Measurements from ENCODE around the gene CALM3.

The CALM3 gene

DNA sequence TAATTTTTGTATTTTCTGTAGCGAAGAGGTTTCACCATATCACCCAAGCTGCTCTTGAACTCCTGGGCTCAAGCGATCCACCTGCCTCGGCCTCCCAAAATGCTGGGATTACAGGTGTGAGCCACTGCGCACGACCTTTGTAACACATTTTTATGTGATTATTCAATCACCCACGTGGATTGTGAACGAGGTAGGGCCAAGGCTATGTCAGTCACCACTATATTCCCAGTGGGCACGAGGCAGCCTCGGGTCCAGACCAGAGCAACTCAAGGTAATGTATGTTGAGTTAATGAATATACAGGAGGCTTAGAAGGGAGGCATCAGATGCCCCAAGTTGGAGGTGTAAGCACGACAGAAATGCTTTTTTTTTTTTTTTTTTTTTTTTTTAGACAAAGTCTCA is 14.8 kb downstream of the CALM3 start:
- peak overlapping the region; percentile 6; the same call in 1 of the 2 replicates for H3K4me2 ChIP-seq (ENCODE audit: insufficient read depth, low read length)
- H3K79me2 ChIP-seq (ENCODE audit: insufficient read depth, low read length) = no peaks in the 10 kb centered on the region
- peaks cover 50% of the 10 kb centered on the region for H3K4me1 ChIP-seq (ENCODE audit: insufficient read depth, low read length)
- no peak overlapping the region for H2AFZ ChIP-seq (ENCODE audit: low read depth, low read length)
- ATAC-seq (ENCODE audit: insufficient read depth, low read depth) = no peak
- no peaks in the 10 kb centered on the region for H3K27me3 ChIP-seq (ENCODE audit: insufficient read depth, low read length, poor library complexity)
- H3K36me3 ChIP-seq (ENCODE audit: insufficient read depth, low read length) = no peaks in the 10 kb centered on the region
- H3K9ac ChIP-seq (ENCODE audit: low read depth, low read length) = no peak overlapping the region
- no peak for DNase-seq
- no peaks in the 10 kb centered on the region for H3K9me3 ChIP-seq (ENCODE audit: insufficient read depth, low read length, severe bottlenecking)
- no peaks in the 10 kb centered on the region; the same call in 1 of the 2 replicates for H4K20me1 ChIP-seq (ENCODE audit: insufficient read depth, low read length)
- H3K27ac ChIP-seq (ENCODE audit: low read length) = 0 out of 2 replicates have a peak overlapping the region, but pooled peaks have one; percentile 3
- no peak for TF ChIP-seq EZH2 (IDR thresholded peaks at IDR 0.05; ENCODE audit: borderline replicate concordance, low read depth, low read length, severe bottlenecking)
- TF ChIP-seq, protein P1, sequence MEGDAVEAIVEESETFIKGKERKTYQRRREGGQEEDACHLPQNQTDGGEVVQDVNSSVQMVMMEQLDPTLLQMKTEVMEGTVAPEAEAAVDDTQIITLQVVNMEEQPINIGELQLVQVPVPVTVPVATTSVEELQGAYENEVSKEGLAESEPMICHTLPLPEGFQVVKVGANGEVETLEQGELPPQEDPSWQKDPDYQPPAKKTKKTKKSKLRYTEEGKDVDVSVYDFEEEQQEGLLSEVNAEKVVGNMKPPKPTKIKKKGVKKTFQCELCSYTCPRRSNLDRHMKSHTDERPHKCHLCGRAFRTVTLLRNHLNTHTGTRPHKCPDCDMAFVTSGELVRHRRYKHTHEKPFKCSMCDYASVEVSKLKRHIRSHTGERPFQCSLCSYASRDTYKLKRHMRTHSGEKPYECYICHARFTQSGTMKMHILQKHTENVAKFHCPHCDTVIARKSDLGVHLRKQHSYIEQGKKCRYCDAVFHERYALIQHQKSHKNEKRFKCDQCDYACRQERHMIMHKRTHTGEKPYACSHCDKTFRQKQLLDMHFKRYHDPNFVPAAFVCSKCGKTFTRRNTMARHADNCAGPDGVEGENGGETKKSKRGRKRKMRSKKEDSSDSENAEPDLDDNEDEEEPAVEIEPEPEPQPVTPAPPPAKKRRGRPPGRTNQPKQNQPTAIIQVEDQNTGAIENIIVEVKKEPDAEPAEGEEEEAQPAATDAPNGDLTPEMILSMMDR (IDR thresholded peaks at IDR 0.05; ENCODE audit: borderline replicate concordance, extremely low read depth, low read length, poor library complexity, severe bottlenecking) = no peak
- H3K4me3 ChIP-seq (ENCODE audit: low read depth in 1 of 2, low read length in 2 of 2) = no peak overlapping the region

DNA sequence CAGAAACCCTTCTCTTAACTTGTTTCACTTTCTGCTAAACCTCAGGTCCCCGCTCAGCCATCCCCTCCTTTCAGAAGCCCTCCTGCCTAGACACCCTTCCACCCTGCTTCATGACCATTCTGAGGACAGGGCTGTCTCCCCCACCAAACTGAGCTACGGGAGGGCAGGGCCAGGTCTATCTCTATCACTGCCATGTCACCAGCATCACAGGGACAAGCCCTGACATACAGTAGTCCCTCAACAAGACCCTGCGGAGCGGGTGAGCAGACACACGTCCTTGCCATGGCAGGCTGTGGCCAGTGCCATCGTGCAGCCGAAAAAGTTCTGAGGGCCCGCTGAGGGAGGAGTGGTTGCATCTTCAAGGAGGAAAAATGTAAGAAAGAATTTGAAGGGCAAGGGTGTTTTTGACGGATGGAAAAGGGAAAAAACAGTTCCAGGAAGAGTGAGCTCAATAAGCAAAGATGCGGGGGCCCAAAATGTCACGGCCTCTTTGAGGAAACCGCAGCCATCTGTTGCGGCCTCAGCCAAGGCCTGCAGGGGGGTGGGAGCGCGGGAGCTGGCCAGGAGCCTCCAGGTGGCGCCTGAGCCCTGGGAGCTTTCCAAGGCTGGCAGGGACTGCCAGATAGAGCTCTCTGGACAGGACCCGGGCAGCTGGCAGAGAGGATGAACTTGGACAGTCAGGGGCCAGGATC is 15.6 kb downstream of the CALM3 start:
- Histone ChIP-seq H3K27me3 (ENCODE audit: insufficient read depth, low read length, poor library complexity) (no peaks in the 10 kb centered on the region), H3K4me2 (ENCODE audit: insufficient read depth, low read length) (peak overlapping the region; percentile 30), H2AFZ (ENCODE audit: low read depth, low read length) (no peak overlapping the region), H3K36me3 (ENCODE audit: insufficient read depth, low read length) (no peaks in the 10 kb centered on the region), H3K9me3 (ENCODE audit: insufficient read depth, low read length, severe bottlenecking) (no peaks in the 10 kb centered on the region), H3K4me3 (ENCODE audit: low read depth in 1 of 2, low read length in 2 of 2) (no peak overlapping the region), H3K4me1 (ENCODE audit: insufficient read depth, low read length) (peaks cover 41% of the 10 kb centered on the region), H3K27ac (ENCODE audit: low read length) (peak overlapping the region; percentile 37), H3K9ac (ENCODE audit: low read depth, low read length) (no peak overlapping the region), H4K20me1 (ENCODE audit: insufficient read depth, low read length) (no peaks in the 10 kb centered on the region; the same call in 1 of the 2 replicates), H3K79me2 (ENCODE audit: insufficient read depth, low read length) (no peaks in the 10 kb centered on the region)
- DNase-seq (peak; percentile 67), ATAC-seq (ENCODE audit: insufficient read depth, low read depth) (peak; percentile 44)
- TF ChIP-seq EZH2 (IDR thresholded peaks at IDR 0.05; ENCODE audit: borderline replicate concordance, low read depth, low read length, severe bottlenecking) = no peak
- TF ChIP-seq, protein P1 (IDR thresholded peaks at IDR 0.05; ENCODE audit: borderline replicate concordance, extremely low read depth, low read length, poor library complexity, severe bottlenecking) = peak; percentile 43

DNA sequence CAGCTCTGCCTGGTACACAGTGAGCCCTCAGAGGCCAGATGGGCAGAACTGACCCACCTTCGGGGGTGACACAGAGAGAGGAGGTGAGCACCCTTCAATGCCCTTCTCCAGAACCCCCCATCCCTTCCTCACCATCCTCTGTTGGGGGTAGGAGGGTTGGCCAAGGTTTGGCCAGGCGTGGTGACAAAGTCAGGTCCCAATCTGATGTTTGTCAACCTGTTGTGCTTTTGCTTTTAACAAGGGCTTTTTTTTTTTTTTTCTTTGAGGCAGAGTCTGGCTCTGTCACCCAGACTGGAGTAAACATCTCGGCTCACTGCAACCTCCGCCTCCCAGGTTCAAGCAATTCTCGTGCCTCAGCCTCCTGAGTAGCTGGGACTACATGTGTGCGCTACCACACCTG is 16.5 kb downstream of the CALM3 start:
- Histone ChIP-seq H2AFZ (ENCODE audit: low read depth, low read length) (no peak overlapping the region), H3K36me3 (ENCODE audit: insufficient read depth, low read length) (no peaks in the 10 kb centered on the region), H3K4me1 (ENCODE audit: insufficient read depth, low read length) (peaks cover 33% of the 10 kb centered on the region), H3K27me3 (ENCODE audit: insufficient read depth, low read length, poor library complexity) (no peaks in the 10 kb centered on the region), H3K9me3 (ENCODE audit: insufficient read depth, low read length, severe bottlenecking) (no peaks in the 10 kb centered on the region), H3K4me3 (ENCODE audit: low read depth in 1 of 2, low read length in 2 of 2) (no peak overlapping the region), H3K79me2 (ENCODE audit: insufficient read depth, low read length) (no peaks in the 10 kb centered on the region), H3K27ac (ENCODE audit: low read length) (peak overlapping the region; percentile 9; the same call in 1 of the 2 replicates), H3K9ac (ENCODE audit: low read depth, low read length) (no peak overlapping the region), H3K4me2 (ENCODE audit: insufficient read depth, low read length) (no peak overlapping the region), H4K20me1 (ENCODE audit: insufficient read depth, low read length) (no peaks in the 10 kb centered on the region; the same call in 1 of the 2 replicates)
- ATAC-seq (ENCODE audit: insufficient read depth, low read depth) (no peak), DNase-seq (no peak)
- no peak for TF ChIP-seq EZH2 (IDR thresholded peaks at IDR 0.05; ENCODE audit: borderline replicate concordance, low read depth, low read length, severe bottlenecking)
- TF ChIP-seq, protein P1 (IDR thresholded peaks at IDR 0.05; ENCODE audit: borderline replicate concordance, extremely low read depth, low read length, poor library complexity, severe bottlenecking) = no peak
